Measurements from ENCODE around the gene PEAK3. TPM values are rescaled to one million over a fixed set of nuclear protein-coding genes. Genes with fewer than 3 reads are reported as not detected.

The PEAK3 gene
- polyA plus RNA-seq, 1 experiment, result not detected

DNA sequence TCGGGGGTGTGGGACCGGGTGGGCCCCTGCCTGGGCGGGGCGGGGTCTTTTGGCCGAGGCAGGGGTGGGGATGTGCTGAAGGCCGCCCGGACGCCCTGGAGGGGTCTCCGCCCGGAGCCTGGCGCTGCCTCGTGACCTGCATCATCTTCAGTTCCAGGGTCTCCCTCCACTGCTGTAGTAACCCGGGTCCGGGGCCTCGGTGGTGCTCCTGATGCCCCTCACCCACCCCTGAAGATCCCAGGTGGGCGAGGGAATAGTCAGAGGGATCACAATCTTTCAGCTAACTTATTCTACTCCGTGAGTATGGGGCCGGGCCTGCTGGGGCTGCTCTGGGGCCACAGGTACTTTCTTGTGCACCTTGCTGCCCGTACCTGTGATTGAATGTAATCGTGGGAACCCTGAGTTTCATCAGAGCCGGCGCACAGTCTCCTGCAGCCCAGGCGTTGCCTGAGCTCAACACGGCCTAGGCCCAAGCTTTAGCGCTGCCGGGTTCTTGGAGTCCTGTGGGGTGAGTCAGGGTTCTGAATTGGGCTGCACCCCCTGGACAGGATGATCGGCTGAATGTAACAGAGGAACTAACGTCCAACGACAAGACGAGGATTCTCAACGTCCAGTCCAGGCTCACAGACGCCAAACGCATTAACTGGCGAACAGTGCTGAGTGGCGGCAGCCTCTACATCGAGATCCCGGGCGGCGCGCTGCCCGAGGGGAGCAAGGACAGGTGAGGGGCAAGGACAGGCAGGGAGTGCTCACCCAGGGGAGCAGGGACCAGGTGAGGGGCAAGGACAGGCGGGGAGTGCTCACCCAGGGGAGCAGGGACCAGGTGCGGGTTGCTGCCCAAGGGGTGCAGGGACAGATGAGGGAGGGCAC is 10.5 kb downstream of the PEAK3 start:
- DNase-seq (ENCODE audit: low read depth), result no peak
- peak overlapping the region; percentile 99 for H3K4me3 ChIP-seq (ENCODE audit: low read depth, low read length)
- TF ChIP-seq, protein P1, sequence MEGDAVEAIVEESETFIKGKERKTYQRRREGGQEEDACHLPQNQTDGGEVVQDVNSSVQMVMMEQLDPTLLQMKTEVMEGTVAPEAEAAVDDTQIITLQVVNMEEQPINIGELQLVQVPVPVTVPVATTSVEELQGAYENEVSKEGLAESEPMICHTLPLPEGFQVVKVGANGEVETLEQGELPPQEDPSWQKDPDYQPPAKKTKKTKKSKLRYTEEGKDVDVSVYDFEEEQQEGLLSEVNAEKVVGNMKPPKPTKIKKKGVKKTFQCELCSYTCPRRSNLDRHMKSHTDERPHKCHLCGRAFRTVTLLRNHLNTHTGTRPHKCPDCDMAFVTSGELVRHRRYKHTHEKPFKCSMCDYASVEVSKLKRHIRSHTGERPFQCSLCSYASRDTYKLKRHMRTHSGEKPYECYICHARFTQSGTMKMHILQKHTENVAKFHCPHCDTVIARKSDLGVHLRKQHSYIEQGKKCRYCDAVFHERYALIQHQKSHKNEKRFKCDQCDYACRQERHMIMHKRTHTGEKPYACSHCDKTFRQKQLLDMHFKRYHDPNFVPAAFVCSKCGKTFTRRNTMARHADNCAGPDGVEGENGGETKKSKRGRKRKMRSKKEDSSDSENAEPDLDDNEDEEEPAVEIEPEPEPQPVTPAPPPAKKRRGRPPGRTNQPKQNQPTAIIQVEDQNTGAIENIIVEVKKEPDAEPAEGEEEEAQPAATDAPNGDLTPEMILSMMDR (IDR thresholded peaks at IDR 0.05; ENCODE audit: insufficient read depth, low read depth, low read length), result no peak
- H3K27me3 ChIP-seq (ENCODE audit: control insufficient read depth, insufficient read depth, low read length), result no peaks in the 10 kb centered on the region
- ChIA-PET POLR2A (interaction anchor here (0.5 to 0.6 kb wide), 2 partner anchors 205 to 413 kb away, joined by 3 to 6 read pairs; partner anchors contain the start of gene GADD45B), CTCF (interaction anchor here (0.8 to 5.9 kb wide), 5 partner anchors 16 to 278 kb away, joined by 3 to 34 read pairs (median 5); no protein-coding TSS in a partner anchor)
- peaks cover 22% of the 10 kb centered on the region for H3K36me3 ChIP-seq (ENCODE audit: control insufficient read depth, insufficient read depth, low read length)

DNA sequence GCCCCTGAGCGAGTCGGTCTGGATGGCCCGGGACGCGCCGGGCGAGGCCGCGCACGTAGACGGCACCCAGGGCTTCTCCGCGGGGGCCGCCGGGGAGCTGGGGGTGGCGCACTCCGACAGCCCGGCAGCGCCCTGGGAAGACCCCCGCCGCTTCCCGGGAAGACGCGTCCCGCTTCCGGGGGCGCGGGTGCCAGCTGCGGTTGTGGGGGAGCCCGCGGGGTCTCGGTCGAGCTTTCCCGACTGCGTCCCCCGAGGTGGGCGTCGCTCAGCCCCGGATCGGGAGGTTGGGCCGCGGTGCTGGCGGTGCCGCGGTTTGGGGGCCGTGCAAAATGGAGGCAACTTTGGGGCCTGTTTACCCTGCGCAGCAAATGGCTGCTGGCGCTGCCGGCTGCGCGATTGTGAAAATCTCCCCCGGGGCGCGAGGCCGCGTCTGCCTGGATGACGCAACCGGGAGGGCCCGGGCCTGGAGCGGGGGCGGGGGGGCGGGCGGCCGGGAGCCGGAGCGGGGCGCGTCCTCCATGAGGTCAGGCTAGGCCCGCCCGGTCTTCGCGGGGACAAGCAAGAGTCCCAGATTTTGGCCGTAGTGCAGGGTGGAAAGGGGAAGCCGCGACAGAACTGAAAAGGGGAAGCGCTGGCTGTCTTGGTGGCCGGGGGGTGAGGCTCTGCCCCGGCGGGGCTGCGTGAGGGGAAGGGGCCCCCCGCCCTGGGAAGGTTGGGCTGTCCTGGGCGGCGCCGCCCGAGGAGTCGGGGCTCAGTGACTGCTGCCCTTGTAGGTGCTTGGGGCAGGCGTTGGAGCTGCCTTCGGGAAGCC is 11.3 kb downstream of the PEAK3 start:
- CTCF ChIA-PET, result interaction anchor here (1.1 to 1.7 kb wide), 4 partner anchors 17 to 115 kb away, joined by 3 to 5 read pairs (median 3); no protein-coding TSS in a partner anchor

DNA sequence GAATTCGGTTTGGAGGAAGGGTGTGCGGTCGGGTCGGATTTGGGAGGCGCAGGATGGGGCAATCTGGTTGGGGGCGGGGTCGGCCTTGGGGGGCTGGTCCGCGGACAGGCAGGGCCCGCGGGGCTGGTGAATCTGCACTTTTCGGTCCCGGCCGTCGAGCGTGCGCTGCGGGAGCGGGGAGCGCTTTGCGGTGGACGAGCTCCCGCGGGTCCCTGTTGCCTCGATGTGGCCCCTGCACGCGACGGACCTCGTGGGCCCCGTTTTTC is 11.9 kb downstream of the PEAK3 start:
- POLR2A ChIA-PET, result interaction anchor here (0.8 to 1.0 kb wide), 2 partner anchors 31 to 353 kb away, joined by 3 to 4 read pairs; no protein-coding TSS in a partner anchor
- TF ChIP-seq, protein P1 (IDR thresholded peaks at IDR 0.05; ENCODE audit: insufficient read depth, low read depth, low read length), result no peak
- DNase-seq (ENCODE audit: low read depth), result no peak
- CTCF ChIA-PET, result interaction anchor here (1.1 to 1.5 kb wide), 3 partner anchors 16 to 114 kb away, joined by 3 read pairs; no protein-coding TSS in a partner anchor
- Histone ChIP-seq H3K27me3 (ENCODE audit: control insufficient read depth, insufficient read depth, low read length) (no peaks in the 10 kb centered on the region), H3K36me3 (ENCODE audit: control insufficient read depth, insufficient read depth, low read length) (peaks cover 16% of the 10 kb centered on the region), H3K4me3 (ENCODE audit: low read depth, low read length) (peak overlapping the region; percentile 99)

More for the DNA sequence above, 11.3 kb downstream of the PEAK3 start:
- H3K4me3 ChIP-seq (ENCODE audit: low read depth, low read length), result peak overlapping the region; percentile 99
- peaks cover 19% of the 10 kb centered on the region for H3K36me3 ChIP-seq (ENCODE audit: control insufficient read depth, insufficient read depth, low read length)
- no peak for DNase-seq (ENCODE audit: low read depth)
- POLR2A ChIA-PET, result interaction anchor here (0.5 to 0.8 kb wide), 2 partner anchors 205 to 352 kb away, joined by 4 to 6 read pairs; partner anchors contain the start of gene GADD45B
- TF ChIP-seq, protein P1 (IDR thresholded peaks at IDR 0.05; ENCODE audit: insufficient read depth, low read depth, low read length), result no peak
- no peaks in the 10 kb centered on the region for H3K27me3 ChIP-seq (ENCODE audit: control insufficient read depth, insufficient read depth, low read length)

DNA sequence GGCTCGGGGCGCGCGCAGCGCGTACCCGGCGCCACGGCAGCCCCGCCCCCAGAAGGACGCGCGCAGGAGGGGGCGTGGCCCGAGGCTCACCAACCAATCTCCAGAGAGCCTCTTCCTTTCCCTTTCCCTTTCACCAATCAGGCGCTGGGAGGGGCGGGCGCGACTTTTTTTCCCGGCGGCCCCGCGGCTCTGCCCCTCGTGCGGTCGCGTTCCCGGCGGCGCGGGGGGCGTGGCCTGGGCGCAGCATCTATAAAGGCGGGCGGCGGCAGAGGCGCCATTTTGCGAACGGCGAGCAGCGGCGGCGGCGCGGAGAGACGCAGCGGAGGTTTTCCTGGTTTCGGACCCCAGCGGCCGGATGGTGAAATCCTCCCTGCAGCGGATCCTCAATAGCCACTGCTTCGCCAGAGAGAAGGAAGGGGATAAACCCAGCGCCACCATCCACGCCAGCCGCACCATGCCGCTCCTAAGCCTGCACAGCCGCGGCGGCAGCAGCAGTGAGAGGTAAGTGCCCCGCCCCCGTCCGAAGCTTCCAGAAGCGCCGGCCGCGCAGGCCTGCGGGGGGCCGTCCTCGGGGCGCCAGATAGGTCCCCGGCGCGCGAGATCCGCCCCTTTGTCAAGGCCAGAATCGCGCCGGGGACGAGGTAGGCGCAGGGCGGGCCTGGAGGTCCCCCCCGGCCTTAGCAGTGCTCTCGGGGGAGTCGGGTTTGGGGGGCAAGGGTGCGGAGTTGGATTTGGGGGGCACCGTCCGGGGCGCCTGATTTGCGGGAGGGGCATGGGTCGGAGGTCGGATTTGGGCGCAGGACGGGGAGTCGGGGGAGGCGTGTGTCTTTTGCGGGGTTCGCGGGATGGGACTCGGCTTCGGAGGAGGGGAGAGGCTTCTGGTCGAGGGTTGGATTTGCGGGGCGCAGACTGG is 12.5 kb downstream of the PEAK3 start:
- CTCF ChIA-PET, result interaction anchor here (1.2 kb wide), 1 partner anchor 16 kb away, joined by 3 read pairs; no protein-coding TSS in a partner anchor
- Histone ChIP-seq H3K36me3 (ENCODE audit: control insufficient read depth, insufficient read depth, low read length) (peaks cover 15% of the 10 kb centered on the region), H3K27me3 (ENCODE audit: control insufficient read depth, insufficient read depth, low read length) (no peaks in the 10 kb centered on the region), H3K4me3 (ENCODE audit: low read depth, low read length) (peak overlapping the region; percentile 99)
- peak; percentile 66 for DNase-seq (ENCODE audit: low read depth)
- POLR2A ChIA-PET, result interaction anchor here (1.0 kb wide), 1 partner anchor 31 kb away, joined by 3 read pairs; no protein-coding TSS in a partner anchor
- TF ChIP-seq, protein P1 (IDR thresholded peaks at IDR 0.05; ENCODE audit: insufficient read depth, low read depth, low read length), result no peak

Data from BJ (cell line).